Astrocyte (in vitro differentiated cells and primary cell): ENCODE data around the gene BMPER. TPM values are rescaled to one million over a fixed set of nuclear protein-coding genes. Genes with fewer than 3 reads are reported as not detected.

Experiments
- DNase-seq: peaks from one replicate; pipeline ENCODE4 v3.0.0-alpha.2; 2010; ENCODE audit warnings: low read depth
- FAIRE-seq: peaks from 2 replicates; lab custom pipeline; 2011; peaks lifted over from hg19 to GRCh38; lab: Jason Lieb, UNC
- H2AFZ ChIP-seq: 2 replicates; pipeline ENCODE4 v1.6.0; 2012; ENCODE audit warnings: low read depth, low read length, inconsistent platforms
- H3K27ac ChIP-seq: 2 replicates; pipeline ENCODE4 v1.5.1; 2011; ENCODE audit warnings: low read depth, low read length, inconsistent platforms
- H3K27me3 ChIP-seq: 2 replicates; pipeline ENCODE4 v1.6.0; 2011; ENCODE audit warnings: low read length, inconsistent platforms; ENCODE audit not compliant: insufficient read depth
- H3K36me3 ChIP-seq: 2 replicates; pipeline ENCODE4 v1.5.1; 2011; ENCODE audit warnings: low read length, inconsistent platforms; ENCODE audit not compliant: insufficient read depth
- H3K4me1 ChIP-seq: 2 replicates; pipeline ENCODE4 v1.5.1; 2011; ENCODE audit warnings: low read length, inconsistent platforms; ENCODE audit not compliant: insufficient read depth
- H3K4me2 ChIP-seq: 2 replicates; pipeline ENCODE4 v1.6.0; 2012; ENCODE audit warnings: low read length, inconsistent platforms
- H3K4me3 ChIP-seq: 2 replicates; pipeline ENCODE4 v1.5.1; 2011; ENCODE audit warnings: low read depth, mild to moderate bottlenecking, low read length, inconsistent platforms; ENCODE audit not compliant: insufficient read depth
- H3K79me2 ChIP-seq: 2 replicates; pipeline ENCODE4 v1.6.0; 2012; ENCODE audit warnings: mild to moderate bottlenecking, low read length, inconsistent platforms; ENCODE audit not compliant: insufficient read depth
- H3K9ac ChIP-seq: 2 replicates; pipeline ENCODE4 v1.6.0; 2012; ENCODE audit warnings: mild to moderate bottlenecking, low read length, inconsistent platforms
- H3K9me3 ChIP-seq: 2 replicates; pipeline ENCODE4 v1.5.1; 2012; ENCODE audit warnings: low read depth, mild to moderate bottlenecking, low read length, inconsistent platforms; ENCODE audit not compliant: insufficient read depth
- H4K20me1 ChIP-seq: 2 replicates; pipeline ENCODE4 v1.6.0; 2012; ENCODE audit warnings: low read length, inconsistent platforms; ENCODE audit not compliant: insufficient read depth
- H3K27ac Mint-ChIP-seq: one replicate; pipeline ENCODE4 v1.8.0; 2021; ENCODE audit warnings: mild to moderate bottlenecking, mixed read lengths; ENCODE audit not compliant: unreplicated experiment
- H3K27me3 Mint-ChIP-seq: one replicate; pipeline ENCODE4 v1.8.0; 2021; ENCODE audit warnings: low read depth, mixed read lengths; ENCODE audit not compliant: unreplicated experiment
- H3K36me3 Mint-ChIP-seq: one replicate; pipeline ENCODE4 v1.8.0; 2021; ENCODE audit warnings: low read depth, mixed read lengths; ENCODE audit not compliant: unreplicated experiment
- H3K4me1 Mint-ChIP-seq: one replicate; pipeline ENCODE4 v1.8.0; 2021; ENCODE audit warnings: low read depth, mixed read lengths; ENCODE audit not compliant: unreplicated experiment
- H3K4me3 Mint-ChIP-seq: one replicate; pipeline ENCODE4 v1.8.0; 2021; ENCODE audit warnings: mild to moderate bottlenecking, moderate library complexity, mixed read lengths; ENCODE audit not compliant: unreplicated experiment
- H3K9me3 Mint-ChIP-seq: one replicate; pipeline ENCODE4 v1.8.0; 2021; ENCODE audit warnings: mild to moderate bottlenecking, mixed read lengths; ENCODE audit not compliant: unreplicated experiment
- CTCF ChIP-seq: IDR thresholded peaks from 2 replicates; pipeline ENCODE4 v1.5.1; 2011; ENCODE audit warnings: low read depth, mild to moderate bottlenecking, inconsistent platforms, low read length, moderate library complexity; ENCODE audit not compliant: insufficient read depth
- EZH2 ChIP-seq: IDR thresholded peaks from 2 replicates; pipeline ENCODE4 v1.6.1; 2012; ENCODE audit warnings: mild to moderate bottlenecking, low read length, inconsistent platforms; ENCODE audit not compliant: insufficient read depth
- total RNA-seq: library from RNA; stranded (reverse); gene quantifications from 2 replicates; pipeline ENCODE4 v1.2.1, GENCODE V29; 2021

BMPER gene
- total RNA-seq, 1 donor from 2014 or later, result 4.4 TPM

GRCh38 chr7:34011017-34011695 lies 105.8 kb downstream of the BMPER start:
- Mint-ChIP-seq H3K36me3 (no peaks in the 10 kb centered on the region), H3K27me3 (peaks cover 2% of the 10 kb centered on the region), H3K27ac (no peak overlapping the region), H3K4me1 (peaks cover 3% of the 10 kb centered on the region), H3K4me3 (no peak overlapping the region), H3K9me3 (no peaks in the 10 kb centered on the region)
- no peak overlapping the region for H3K27ac ChIP-seq
- H3K9ac ChIP-seq, result no peak overlapping the region
- H3K36me3 ChIP-seq, result no peaks in the 10 kb centered on the region
- FAIRE-seq (no peak), DNase-seq (no peak)
- H3K27me3 ChIP-seq, result no peaks in the 10 kb centered on the region
- TF ChIP-seq CTCF, result no peak
- no peak for TF ChIP-seq EZH2
- no peak overlapping the region for H3K4me3 ChIP-seq
- no peak overlapping the region for H2AFZ ChIP-seq
- H4K20me1 ChIP-seq, result no peaks in the 10 kb centered on the region
- no peaks in the 10 kb centered on the region for H3K4me1 ChIP-seq
- H3K9me3 ChIP-seq, result no peaks in the 10 kb centered on the region
- no peaks in the 10 kb centered on the region for H3K79me2 ChIP-seq
- no peak overlapping the region for H3K4me2 ChIP-seq

GRCh38 chr7:34011696-34012095 lies 106.4 kb downstream of the BMPER start:
- Histone ChIP-seq H3K4me2 (no peak overlapping the region), H3K4me1 (no peaks in the 10 kb centered on the region), H3K27ac (no peak overlapping the region), H3K79me2 (no peaks in the 10 kb centered on the region), H3K4me3 (no peak overlapping the region), H3K9me3 (no peaks in the 10 kb centered on the region), H4K20me1 (no peaks in the 10 kb centered on the region), H3K36me3 (no peaks in the 10 kb centered on the region), H3K9ac (no peak overlapping the region), H3K27me3 (no peaks in the 10 kb centered on the region), H2AFZ (no peak overlapping the region)
- H3K27me3 Mint-ChIP-seq, result peaks cover 2% of the 10 kb centered on the region
- FAIRE-seq (peak; percentile 76), DNase-seq (peak; percentile 10)
- no peak for TF ChIP-seq CTCF
- TF ChIP-seq EZH2, result no peak
- H3K4me3 Mint-ChIP-seq, result no peak overlapping the region
- H3K9me3 Mint-ChIP-seq, result no peaks in the 10 kb centered on the region
- peaks cover 3% of the 10 kb centered on the region for H3K4me1 Mint-ChIP-seq
- H3K27ac Mint-ChIP-seq, result no peak overlapping the region
- no peaks in the 10 kb centered on the region for H3K36me3 Mint-ChIP-seq

GRCh38 chr7:34013421-34013820 lies 108.1 kb downstream of the BMPER start:
- Histone ChIP-seq H3K36me3 (no peaks in the 10 kb centered on the region), H3K4me3 (no peak overlapping the region), H4K20me1 (no peaks in the 10 kb centered on the region), H3K27ac (no peak overlapping the region), H3K9me3 (no peaks in the 10 kb centered on the region), H3K27me3 (no peaks in the 10 kb centered on the region), H3K4me1 (no peaks in the 10 kb centered on the region), H3K79me2 (no peaks in the 10 kb centered on the region), H2AFZ (no peak overlapping the region), H3K4me2 (no peak overlapping the region), H3K9ac (no peak overlapping the region)
- Mint-ChIP-seq H3K36me3 (no peaks in the 10 kb centered on the region), H3K27ac (no peak overlapping the region), H3K27me3 (peaks cover 2% of the 10 kb centered on the region), H3K9me3 (no peaks in the 10 kb centered on the region), H3K4me3 (no peak overlapping the region), H3K4me1 (peaks cover 3% of the 10 kb centered on the region)
- DNase-seq (no peak), FAIRE-seq (no peak)
- TF ChIP-seq CTCF (no peak), EZH2 (no peak)
